Endodermal cell (in vitro differentiated cells): ENCODE measurements around the gene ACSF2. TPM values are rescaled to one million over a fixed set of nuclear protein-coding genes. Genes with fewer than 3 reads are reported as not detected.

ENCODE experiments used
- DNase-seq: peaks from one replicate; pipeline ENCODE4 v3.0.0-alpha.2; 2017
- H3K27ac ChIP-seq: 2 replicates; pipeline ENCODE4 v1.5.1; 2013; ENCODE audit warnings: mild to moderate bottlenecking, low read depth, low read length, moderate library complexity
- H3K27me3 ChIP-seq: 2 replicates; pipeline ENCODE4 v1.6.1; 2013; ENCODE audit warnings: mild to moderate bottlenecking, low read length, moderate library complexity; ENCODE audit not compliant: insufficient read depth, control insufficient read depth, poor library complexity, severe bottlenecking
- H3K36me3 ChIP-seq: 2 replicates; pipeline ENCODE4 v1.7.0; 2013; ENCODE audit warnings: mild to moderate bottlenecking, low read length, moderate library complexity; ENCODE audit not compliant: control insufficient read depth, insufficient read depth
- H3K4me1 ChIP-seq: one replicate; pipeline ENCODE4 v1.7.0; 2013; ENCODE audit warnings: low read length; ENCODE audit not compliant: control insufficient read depth, insufficient read depth
- H3K4me3 ChIP-seq: 2 replicates; pipeline ENCODE4 v1.5.1; 2013; ENCODE audit warnings: mild to moderate bottlenecking, low read length, moderate library complexity
- H3K9ac ChIP-seq: 2 replicates; pipeline ENCODE4 v1.6.1; 2013; ENCODE audit warnings: mild to moderate bottlenecking, low read length, moderate library complexity; ENCODE audit not compliant: poor library complexity, severe bottlenecking; ENCODE audit errors: extremely low read depth
- H3K9me3 ChIP-seq: 2 replicates; pipeline ENCODE4 v1.6.1; 2013; ENCODE audit warnings: mild to moderate bottlenecking, low read length, moderate library complexity; ENCODE audit not compliant: control insufficient read depth
- H3K27ac Mint-ChIP-seq: 2 replicates; pipeline ENCODE4 v1.8.0; 2020; ENCODE audit warnings: mixed read lengths
- H3K27me3 Mint-ChIP-seq: 2 replicates; pipeline ENCODE4 v1.8.0; 2021; ENCODE audit warnings: mild to moderate bottlenecking, mixed read lengths; ENCODE audit not compliant: insufficient read depth
- H3K36me3 Mint-ChIP-seq: 2 replicates; pipeline ENCODE4 v1.8.0; 2020; ENCODE audit warnings: low read depth, mixed read lengths
- H3K4me1 Mint-ChIP-seq: 2 replicates; pipeline ENCODE4 v1.8.0; 2020; ENCODE audit warnings: mixed read lengths
- H3K4me3 Mint-ChIP-seq: 2 replicates; pipeline ENCODE4 v1.8.0; 2020; ENCODE audit warnings: mild to moderate bottlenecking, moderate library complexity, mixed read lengths
- H3K9me3 Mint-ChIP-seq: 2 replicates; pipeline ENCODE4 v1.8.0; 2020; ENCODE audit warnings: mild to moderate bottlenecking, mixed read lengths
- CTCF ChIP-seq: fragments of 200-600 bp; sonication (generic); conservative IDR thresholded peaks from 2 replicates; pipeline ENCODE4 v1.5.0; 2021; ENCODE audit warnings: antibody characterized with exemption, mild to moderate bottlenecking
- WGBS, 2 experiments: methylation state at CpG; one replicate each; pipeline versions ENCODE4 v1.1.5 to v1.1.7; 2013; ENCODE audit warnings: missing lambda C conversion rate in 2 of 2, mixed read lengths in 1 of 2; ENCODE audit not compliant: insufficient coverage in 1 of 2, insufficient read length in 1 of 2; 5-methylcytosine and 5-hydroxymethylcytosine counted together
- total RNA-seq, 2 donors: library from RNA; stranded (reverse); fragmentation: NEBNext Ultra II Directional in 1 of 2; extraction: Animal tissue kit (Norgen Biotek cat#: 25700) in 1 of 2; gene quantifications; 2 replicates in 1 of 2; 3 replicates in 1 of 2; pipeline ENCODE4 v1.2.1, GENCODE V29; 2021

Gene ACSF2
- total RNA-seq, 2 donors from 2014 or later, result 61.7 to 76.5 TPM

- no peak overlapping the region for H3K4me3 Mint-ChIP-seq
- H3K9ac ChIP-seq, result no peak overlapping the region
- H3K9me3 ChIP-seq, result no peaks in the 10 kb centered on the region
- no peak overlapping the region for H3K27ac ChIP-seq
- H3K27ac Mint-ChIP-seq, result no peak overlapping the region
- no peak overlapping the region for H3K4me3 ChIP-seq
- H3K9me3 Mint-ChIP-seq, result no peaks in the 10 kb centered on the region
- H3K36me3 Mint-ChIP-seq, result peaks cover 8% of the 10 kb centered on the region
- no peak for TF ChIP-seq CTCF
- DNase-seq, result no peak
- H3K4me1 Mint-ChIP-seq, result peaks cover 16% of the 10 kb centered on the region
- no peaks in the 10 kb centered on the region for H3K27me3 Mint-ChIP-seq
- WGBS, 2 experiments, result 96 to 97% methylated on average over 3 to 4 of the region's 4 CpGs
- H3K4me1 ChIP-seq, result peaks cover 10% of the 10 kb centered on the region
- no peaks in the 10 kb centered on the region for H3K36me3 ChIP-seq
- H3K27me3 ChIP-seq, result no peaks in the 10 kb centered on the region
These were observed 3.8 kb downstream of the ACSF2 start for GRCh38 chr17:50429793-50430192.

GRCh38 chr17:50430821-50431618 is 5.0 kb downstream of the ACSF2 start:
- Histone ChIP-seq H3K4me3 (no peak overlapping the region), H3K27ac (no peak overlapping the region)
- H3K4me1 Mint-ChIP-seq, result peaks cover 14% of the 10 kb centered on the region

GRCh38 chr17:50432125-50432762 is 6.2 kb downstream of the ACSF2 start:
- Mint-ChIP-seq H3K4me1 (peaks cover 8% of the 10 kb centered on the region), H3K27ac (no peak overlapping the region), H3K4me3 (no peak overlapping the region)

More at GRCh38 chr17:50430821-50431618, 5.0 kb downstream of the ACSF2 start:
- H3K27me3 Mint-ChIP-seq, result no peaks in the 10 kb centered on the region
- no peaks in the 10 kb centered on the region for H3K27me3 ChIP-seq
- H3K9me3 ChIP-seq, result no peaks in the 10 kb centered on the region
- 82 to 86% methylated on average over 2 to 3 of the region's 4 CpGs for WGBS, 2 experiments
- H3K27ac Mint-ChIP-seq, result no peak overlapping the region
- no peak for DNase-seq
- H3K36me3 Mint-ChIP-seq, result peaks cover 10% of the 10 kb centered on the region
- no peaks in the 10 kb centered on the region for H3K36me3 ChIP-seq
- no peak overlapping the region for H3K9ac ChIP-seq
- H3K4me1 ChIP-seq, result peaks cover 5% of the 10 kb centered on the region
- no peak overlapping the region for H3K4me3 Mint-ChIP-seq
- H3K9me3 Mint-ChIP-seq, result no peaks in the 10 kb centered on the region
- no peak for TF ChIP-seq CTCF

More at GRCh38 chr17:50432125-50432762, 6.2 kb downstream of the ACSF2 start:
- Mint-ChIP-seq H3K36me3 (peaks cover 14% of the 10 kb centered on the region), H3K27me3 (no peaks in the 10 kb centered on the region), H3K9me3 (no peaks in the 10 kb centered on the region)
- Histone ChIP-seq H3K27me3 (no peaks in the 10 kb centered on the region), H3K36me3 (no peaks in the 10 kb centered on the region), H3K4me1 (no peaks in the 10 kb centered on the region), H3K9ac (no peak overlapping the region), H3K9me3 (no peaks in the 10 kb centered on the region), H3K27ac (no peak overlapping the region), H3K4me3 (no peak overlapping the region)
- no peak for DNase-seq
- 85 to 86% methylated on average over 3 to 4 of the region's 4 CpGs for WGBS, 2 experiments
- no peak for TF ChIP-seq CTCF
